ENCODE measurements around the gene ARHGAP26.
A peak's percentile ranks its signal among the peaks of the same experiment; 100 is the strongest.
"Not testable (repeated sequence)": the region's sequence is repeated elsewhere in the genome, so short reads cannot be mapped to it uniquely, and the experiment has no call there.

GRCh38 chr5:142965258-142966120 lies 195.3 kb downstream of the ARHGAP26 start:
- TF ChIP-seq, protein P1, sequence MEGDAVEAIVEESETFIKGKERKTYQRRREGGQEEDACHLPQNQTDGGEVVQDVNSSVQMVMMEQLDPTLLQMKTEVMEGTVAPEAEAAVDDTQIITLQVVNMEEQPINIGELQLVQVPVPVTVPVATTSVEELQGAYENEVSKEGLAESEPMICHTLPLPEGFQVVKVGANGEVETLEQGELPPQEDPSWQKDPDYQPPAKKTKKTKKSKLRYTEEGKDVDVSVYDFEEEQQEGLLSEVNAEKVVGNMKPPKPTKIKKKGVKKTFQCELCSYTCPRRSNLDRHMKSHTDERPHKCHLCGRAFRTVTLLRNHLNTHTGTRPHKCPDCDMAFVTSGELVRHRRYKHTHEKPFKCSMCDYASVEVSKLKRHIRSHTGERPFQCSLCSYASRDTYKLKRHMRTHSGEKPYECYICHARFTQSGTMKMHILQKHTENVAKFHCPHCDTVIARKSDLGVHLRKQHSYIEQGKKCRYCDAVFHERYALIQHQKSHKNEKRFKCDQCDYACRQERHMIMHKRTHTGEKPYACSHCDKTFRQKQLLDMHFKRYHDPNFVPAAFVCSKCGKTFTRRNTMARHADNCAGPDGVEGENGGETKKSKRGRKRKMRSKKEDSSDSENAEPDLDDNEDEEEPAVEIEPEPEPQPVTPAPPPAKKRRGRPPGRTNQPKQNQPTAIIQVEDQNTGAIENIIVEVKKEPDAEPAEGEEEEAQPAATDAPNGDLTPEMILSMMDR (IDR thresholded peaks at IDR 0.05), result peak in 5 of 6 experiments; percentile 33 to 64 (median 56)
- TF ChIP-seq POLR2A (IDR thresholded peaks at IDR 0.05), result not testable (repeated sequence)
